IgD-negative memory B cell (primary cell): ENCODE measurements around the gene OR52I1. TPM values are rescaled to one million over a fixed set of nuclear protein-coding genes. Genes with fewer than 3 reads are reported as not detected.

Source experiments
- H3K27ac Mint-ChIP-seq, 3 donors: one replicate each; pipeline ENCODE4 v1.8.0; 2020 to 2022; ENCODE audit warnings: mild to moderate bottlenecking in 3 of 3, mixed read lengths in 3 of 3, moderate library complexity in 1 of 3
- H3K27me3 Mint-ChIP-seq: one replicate; pipeline ENCODE4 v1.8.0; 2021; ENCODE audit warnings: mixed read lengths
- H3K36me3 Mint-ChIP-seq: one replicate; pipeline ENCODE4 v1.8.0; 2020; ENCODE audit warnings: mild to moderate bottlenecking, mixed read lengths
- H3K4me1 Mint-ChIP-seq, 3 donors: one replicate each; pipeline ENCODE4 v1.8.0; 2020 to 2022; ENCODE audit warnings: mixed read lengths in 3 of 3, mild to moderate bottlenecking in 1 of 3
- H3K4me3 Mint-ChIP-seq, 4 donors: one replicate each; pipeline ENCODE4 v1.8.0; 2020 to 2022; ENCODE audit warnings: mild to moderate bottlenecking in 4 of 4, mixed read lengths in 4 of 4, moderate library complexity in 3 of 4
- H3K9me3 Mint-ChIP-seq, 3 donors: one replicate each; pipeline ENCODE4 v1.8.0; 2020 to 2021; ENCODE audit warnings: mixed read lengths in 3 of 3, mild to moderate bottlenecking in 1 of 3
- polyA plus RNA-seq: library from polyadenylated mRNA; unstranded; fragments of 300-500 nt; fragmentation: Illumina TruSeq; gene quantifications from one replicate; pipeline ENCODE4 v1.2.3, GENCODE V29; 2021

Gene OR52I1
- polyA plus RNA-seq: not detected

GRCh38 chr11:4593739-4594138 is at the start of gene OR52I1:
Gene OR52I1 (plus strand): TSS chr11:4594039. CDS start chr11:4594039, 0 bp downstream.
- H3K4me1 Mint-ChIP-seq: no peaks in the 10 kb centered on the region
- peaks cover 4% of the 10 kb centered on the region for H3K27me3 Mint-ChIP-seq
- H3K36me3 Mint-ChIP-seq: peaks cover 9% of the 10 kb centered on the region
- no peaks in the 10 kb centered on the region for H3K9me3 Mint-ChIP-seq
- H3K4me3 Mint-ChIP-seq: no peak within 1 kb of the TSS
- no peak within 1 kb of the TSS for H3K27ac Mint-ChIP-seq

- no peaks in the 10 kb centered on the region for H3K4me1 Mint-ChIP-seq
- H3K27ac Mint-ChIP-seq: no peak within 1 kb of the TSS
- H3K4me3 Mint-ChIP-seq: no peak within 1 kb of the TSS
- no peaks in the 10 kb centered on the region for H3K36me3 Mint-ChIP-seq
- no peaks in the 10 kb centered on the region for H3K9me3 Mint-ChIP-seq
- H3K27me3 Mint-ChIP-seq: peaks cover 4% of the 10 kb centered on the region
These were observed 48.9 kb upstream of the OR52I1 start, which contains the start of gene OR52M1 for GRCh38 chr11:4544891-4545290. Gene OR52M1 (plus strand): TSS chr11:4545191. CDS start chr11:4545191, 0 bp downstream.

GRCh38 chr11:4546878-4547277 is 47.0 kb upstream of the OR52I1 start:
- Mint-ChIP-seq H3K4me3 (no peak overlapping the region), H3K36me3 (no peaks in the 10 kb centered on the region), H3K9me3 (no peaks in the 10 kb centered on the region), H3K27ac (no peak overlapping the region), H3K4me1 (no peaks in the 10 kb centered on the region), H3K27me3 (peaks cover 4% of the 10 kb centered on the region)

GRCh38 chr11:4547416-4547815 is 46.4 kb upstream of the OR52I1 start:
- no peaks in the 10 kb centered on the region for H3K36me3 Mint-ChIP-seq
- H3K27me3 Mint-ChIP-seq: peaks cover 4% of the 10 kb centered on the region
- H3K4me1 Mint-ChIP-seq: no peaks in the 10 kb centered on the region
- H3K4me3 Mint-ChIP-seq: no peak overlapping the region
- H3K27ac Mint-ChIP-seq: no peak overlapping the region
- no peaks in the 10 kb centered on the region for H3K9me3 Mint-ChIP-seq

- peaks cover 0 to 2% (median 0%) of the 10 kb centered on the region in 3 donors for H3K9me3 Mint-ChIP-seq
- H3K4me1 Mint-ChIP-seq: no peaks in the 10 kb centered on the region
- peaks cover 10% of the 10 kb centered on the region for H3K27me3 Mint-ChIP-seq
- H3K4me3 Mint-ChIP-seq: no peak overlapping the region
- no peaks in the 10 kb centered on the region for H3K36me3 Mint-ChIP-seq
- H3K27ac Mint-ChIP-seq: no peak overlapping the region
These were observed 42.4 kb upstream of the OR52I1 start for GRCh38 chr11:4551346-4551979.

GRCh38 chr11:4559527-4560440 is 34.1 kb upstream of the OR52I1 start:
- peaks cover 2% of the 10 kb centered on the region for H3K36me3 Mint-ChIP-seq
- H3K4me1 Mint-ChIP-seq: no peaks in the 10 kb centered on the region
- no peak overlapping the region for H3K27ac Mint-ChIP-seq
- H3K27me3 Mint-ChIP-seq: peaks cover 4% of the 10 kb centered on the region
- no peak overlapping the region for H3K4me3 Mint-ChIP-seq
- H3K9me3 Mint-ChIP-seq: peaks cover 0 to 4% (median 2%) of the 10 kb centered on the region in 3 donors

- H3K4me1 Mint-ChIP-seq: no peaks in the 10 kb centered on the region
- H3K9me3 Mint-ChIP-seq: peaks cover 0 to 4% (median 2%) of the 10 kb centered on the region in 3 donors
- no peak overlapping the region for H3K4me3 Mint-ChIP-seq
- H3K36me3 Mint-ChIP-seq: peaks cover 2% of the 10 kb centered on the region
- peaks cover 4% of the 10 kb centered on the region for H3K27me3 Mint-ChIP-seq
- H3K27ac Mint-ChIP-seq: no peak overlapping the region
These were observed 33.4 kb upstream of the OR52I1 start for GRCh38 chr11:4560467-4560866.

GRCh38 chr11:4565371-4565770 is 28.5 kb upstream of the OR52I1 start:
- H3K27me3 Mint-ChIP-seq: no peaks in the 10 kb centered on the region
- H3K27ac Mint-ChIP-seq: no peak overlapping the region
- peaks cover 2% of the 10 kb centered on the region for H3K36me3 Mint-ChIP-seq
- no peak overlapping the region for H3K4me3 Mint-ChIP-seq
- no peaks in the 10 kb centered on the region for H3K4me1 Mint-ChIP-seq
- peaks cover 0 to 4% (median 2%) of the 10 kb centered on the region in 3 donors for H3K9me3 Mint-ChIP-seq

GRCh38 chr11:4569075-4569474 is 24.8 kb upstream of the OR52I1 start:
- no peaks in the 10 kb centered on the region for H3K4me1 Mint-ChIP-seq
- H3K36me3 Mint-ChIP-seq: no peaks in the 10 kb centered on the region
- no peak overlapping the region for H3K4me3 Mint-ChIP-seq
- H3K27ac Mint-ChIP-seq: no peak overlapping the region
- no peaks in the 10 kb centered on the region for H3K9me3 Mint-ChIP-seq
- H3K27me3 Mint-ChIP-seq: no peaks in the 10 kb centered on the region

GRCh38 chr11:4576880-4577279 is 17.0 kb upstream of the OR52I1 start:
- Mint-ChIP-seq H3K36me3 (no peaks in the 10 kb centered on the region), H3K4me3 (no peak overlapping the region), H3K4me1 (no peaks in the 10 kb centered on the region), H3K27ac (no peak overlapping the region), H3K27me3 (peaks cover 13% of the 10 kb centered on the region), H3K9me3 (peaks cover 0 to 2% (median 0%) of the 10 kb centered on the region in 3 donors)

GRCh38 chr11:4577761-4578160 is 16.1 kb upstream of the OR52I1 start:
- Mint-ChIP-seq H3K27ac (no peak overlapping the region), H3K4me3 (no peak overlapping the region), H3K36me3 (no peaks in the 10 kb centered on the region), H3K9me3 (peaks cover 0 to 2% (median 0%) of the 10 kb centered on the region in 3 donors), H3K4me1 (no peaks in the 10 kb centered on the region), H3K27me3 (peaks cover 15% of the 10 kb centered on the region)

- no peaks in the 10 kb centered on the region for H3K36me3 Mint-ChIP-seq
- no peak overlapping the region for H3K27ac Mint-ChIP-seq
- H3K27me3 Mint-ChIP-seq: peaks cover 16% of the 10 kb centered on the region
- H3K9me3 Mint-ChIP-seq: peaks cover 0 to 2% (median 0%) of the 10 kb centered on the region in 3 donors
- no peaks in the 10 kb centered on the region for H3K4me1 Mint-ChIP-seq
- H3K4me3 Mint-ChIP-seq: no peak overlapping the region
These were observed 15.2 kb upstream of the OR52I1 start for GRCh38 chr11:4578624-4579023.

GRCh38 chr11:4580124-4580523 is 13.7 kb upstream of the OR52I1 start:
- Mint-ChIP-seq H3K4me1 (no peaks in the 10 kb centered on the region), H3K36me3 (no peaks in the 10 kb centered on the region), H3K9me3 (peaks cover 0 to 2% (median 0%) of the 10 kb centered on the region in 3 donors), H3K4me3 (no peak overlapping the region), H3K27ac (no peak overlapping the region), H3K27me3 (peaks cover 16% of the 10 kb centered on the region)

GRCh38 chr11:4581443-4581842 is 12.4 kb upstream of the OR52I1 start, which contains the start of gene OR52I2:
Gene OR52I2 (plus strand): TSS chr11:4581743.
- H3K36me3 Mint-ChIP-seq: no peaks in the 10 kb centered on the region
- no peak within 1 kb of the TSS for H3K4me3 Mint-ChIP-seq
- no peaks in the 10 kb centered on the region for H3K4me1 Mint-ChIP-seq
- no peaks in the 10 kb centered on the region for H3K9me3 Mint-ChIP-seq
- H3K27ac Mint-ChIP-seq: no peak within 1 kb of the TSS
- H3K27me3 Mint-ChIP-seq: peaks cover 7% of the 10 kb centered on the region

GRCh38 chr11:4589017-4589416 is 4.8 kb upstream of the OR52I1 start:
- Mint-ChIP-seq H3K4me1 (no peaks in the 10 kb centered on the region), H3K27ac (no peak overlapping the region), H3K36me3 (peaks cover 3% of the 10 kb centered on the region), H3K9me3 (no peaks in the 10 kb centered on the region), H3K27me3 (peaks cover 7% of the 10 kb centered on the region), H3K4me3 (no peak overlapping the region)
